ENCODE results near the gene ZNF69.
A peak's percentile ranks its signal among the peaks of the same experiment; 100 is the strongest.
"Not testable (repeated sequence)": the region's sequence is repeated elsewhere in the genome, so short reads cannot be mapped to it uniquely, and the experiment has no call there.

ZNF69 gene

GRCh38 chr19:11902228-11902627 is 14.6 kb downstream of the ZNF69 start:
- no peak for DNase-seq

- no peak for DNase-seq
Observed at GRCh38 chr19:11905928-11906327, 18.3 kb downstream of the ZNF69 start.

- DNase-seq = not testable (repeated sequence)
Observed at GRCh38 chr19:11911937-11912336, 24.4 kb downstream of the ZNF69 start.

- not testable (repeated sequence) for DNase-seq
Observed at GRCh38 chr19:11914417-11915051, 27.0 kb downstream of the ZNF69 start.

- no peak for DNase-seq
Observed at GRCh38 chr19:11921852-11922495, 34.4 kb downstream of the ZNF69 start.

- DNase-seq = peak; percentile 93
Observed at GRCh38 chr19:11924886-11925650, 37.5 kb downstream of the ZNF69 start, which contains the start of gene ZNF700. Gene ZNF700, plus strand, starts transcription at chr19:11925107. Its CDS starts 104 bp downstream, at chr19:11925211.

GRCh38 chr19:11925651-11926187 is 38.1 kb downstream of the ZNF69 start:
- not testable (repeated sequence) for DNase-seq

GRCh38 chr19:11927227-11927626 is 39.6 kb downstream of the ZNF69 start:
- DNase-seq = no peak

GRCh38 chr19:11931051-11931450 is 43.5 kb downstream of the ZNF69 start:
- DNase-seq = no peak

GRCh38 chr19:11931513-11931912 is 43.9 kb downstream of the ZNF69 start:
- DNase-seq = no peak

GRCh38 chr19:11935829-11936228 is 48.2 kb downstream of the ZNF69 start:
- DNase-seq = not testable (repeated sequence)

- not testable (repeated sequence) for DNase-seq
Observed at GRCh38 chr19:11938383-11938782, 50.8 kb downstream of the ZNF69 start.

- DNase-seq = not testable (repeated sequence)
Observed at GRCh38 chr19:11941361-11941887, 53.8 kb downstream of the ZNF69 start.

- no peak for DNase-seq
Observed at GRCh38 chr19:11942008-11942842, 54.6 kb downstream of the ZNF69 start.

- no peak for DNase-seq
Observed at GRCh38 chr19:11942843-11943108, 55.2 kb downstream of the ZNF69 start.

GRCh38 chr19:11944656-11945055 is 57.1 kb downstream of the ZNF69 start:
- no peak for DNase-seq

GRCh38 chr19:11948646-11949045 is 61.1 kb downstream of the ZNF69 start:
- no peak for DNase-seq

GRCh38 chr19:11949201-11949600 is 61.6 kb downstream of the ZNF69 start:
- no peak for DNase-seq

GRCh38 chr19:11949614-11950080 is 62.1 kb downstream of the ZNF69 start:
- not testable (repeated sequence) for DNase-seq

- DNase-seq = no peak
Observed at GRCh38 chr19:11950312-11950711, 62.7 kb downstream of the ZNF69 start.
